ENCODE results near the gene FRMD6.
"Not testable (repeated sequence)": the region's sequence is repeated elsewhere in the genome, so short reads cannot be mapped to it uniquely, and the experiment has no call there.

- not testable (repeated sequence) for TF ChIP-seq CTCF (IDR thresholded peaks at IDR 0.05); REST (IDR thresholded peaks at IDR 0.05; ENCODE audit: insufficient read depth in 1 of 2, low read depth in 2 of 2, low read length in 1 of 2); POLR2AphosphoS5 (IDR thresholded peaks at IDR 0.05; ENCODE audit: low read depth, low read length)
These were observed 18.4 kb upstream of the FRMD6 start for GRCh38 chr14:51633298-51633697.

All from Panc1 (cell line).